ENCODE measurements around the gene REPS2.

GRCh38 chrX:17082831-17083230 lies 136.4 kb downstream of the REPS2 start:
- no peak for TF ChIP-seq POLR2AphosphoS5 (IDR thresholded peaks at IDR 0.05)
- no peak for TF ChIP-seq EP300 (IDR thresholded peaks at IDR 0.05)
- TF ChIP-seq CTCF (IDR thresholded peaks at IDR 0.05): no peak

All from upper lobe of left lung (tissue), 4 donors.